Liver (tissue), 3 donors: Measurements from ENCODE around the gene DYNAP.

ENCODE experiments used
- FOXA1 ChIP-seq: IDR thresholded peaks from 2 replicates; pipeline ENCODE4 v1.6.1; 2016; ENCODE audit warnings: antibody characterized with exemption
- FOXA2 ChIP-seq: IDR thresholded peaks from 2 replicates; pipeline ENCODE4 v1.6.1; 2016; ENCODE audit warnings: antibody characterized with exemption
- RXRA ChIP-seq, 2 donors: IDR thresholded peaks; 2 replicates each; pipeline ENCODE4 v1.6.1; 2017 to 2018; ENCODE audit warnings: antibody characterized with exemption in 2 of 2, mild to moderate bottlenecking in 1 of 2
- TAF1 ChIP-seq: conservative IDR thresholded peaks from 2 replicates; pipeline ENCODE4 v1.6.1; 2016; ENCODE audit warnings: antibody characterized with exemption, mild to moderate bottlenecking
- YY1 ChIP-seq: IDR thresholded peaks from 2 replicates; pipeline ENCODE4 v1.6.1; 2016; ENCODE audit warnings: antibody characterized with exemption, mild to moderate bottlenecking
- TF ChIP-seq, protein P1 (sequence below): fragments of 150-350 bp; IDR thresholded peaks from 2 replicates; pipeline ENCODE4 v1.5.1; 2017; ENCODE audit warnings: improper control_type of control experiment, low read depth, low read length; ENCODE audit not compliant: missing input control
- TF ChIP-seq, protein P2 (sequence below): IDR thresholded peaks from 2 replicates; pipeline ENCODE4 v1.6.1; 2016; ENCODE audit warnings: antibody characterized with exemption
- TF ChIP-seq, protein P3 (sequence below): IDR thresholded peaks from 2 replicates; pipeline ENCODE4 v1.6.1; 2016; ENCODE audit warnings: antibody characterized with exemption
- TF ChIP-seq, protein P4 (sequence below): IDR thresholded peaks from 2 replicates; pipeline ENCODE4 v1.6.1; 2016; ENCODE audit warnings: antibody characterized with exemption, mild to moderate bottlenecking
- TF ChIP-seq, protein P5 (sequence below): IDR thresholded peaks from 2 replicates; pipeline ENCODE4 v1.6.1; 2016; ENCODE audit warnings: antibody characterized with exemption
- donor health status: healthy.
- donor health status: healthy.

DNA sequence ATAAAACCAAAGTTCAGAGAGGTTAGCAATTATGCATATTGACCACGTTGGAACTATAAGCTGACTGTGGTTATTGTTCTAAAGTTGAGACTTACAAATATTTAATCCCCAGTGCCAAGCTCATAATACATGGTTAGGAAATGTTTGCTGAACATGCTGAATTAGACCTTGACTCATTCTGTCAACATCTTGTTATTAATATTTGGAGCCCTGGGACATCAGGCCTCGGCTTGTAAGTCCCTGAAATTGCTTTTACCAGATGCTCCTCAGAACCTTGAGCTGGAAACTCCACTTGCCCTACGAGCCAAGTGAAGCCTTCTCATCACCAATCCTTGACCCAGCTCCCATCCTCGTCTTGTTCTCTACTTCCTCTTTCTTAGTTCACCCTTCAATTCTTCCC, 21.2 kb downstream of the DYNAP start:
- TF ChIP-seq, protein P1, sequence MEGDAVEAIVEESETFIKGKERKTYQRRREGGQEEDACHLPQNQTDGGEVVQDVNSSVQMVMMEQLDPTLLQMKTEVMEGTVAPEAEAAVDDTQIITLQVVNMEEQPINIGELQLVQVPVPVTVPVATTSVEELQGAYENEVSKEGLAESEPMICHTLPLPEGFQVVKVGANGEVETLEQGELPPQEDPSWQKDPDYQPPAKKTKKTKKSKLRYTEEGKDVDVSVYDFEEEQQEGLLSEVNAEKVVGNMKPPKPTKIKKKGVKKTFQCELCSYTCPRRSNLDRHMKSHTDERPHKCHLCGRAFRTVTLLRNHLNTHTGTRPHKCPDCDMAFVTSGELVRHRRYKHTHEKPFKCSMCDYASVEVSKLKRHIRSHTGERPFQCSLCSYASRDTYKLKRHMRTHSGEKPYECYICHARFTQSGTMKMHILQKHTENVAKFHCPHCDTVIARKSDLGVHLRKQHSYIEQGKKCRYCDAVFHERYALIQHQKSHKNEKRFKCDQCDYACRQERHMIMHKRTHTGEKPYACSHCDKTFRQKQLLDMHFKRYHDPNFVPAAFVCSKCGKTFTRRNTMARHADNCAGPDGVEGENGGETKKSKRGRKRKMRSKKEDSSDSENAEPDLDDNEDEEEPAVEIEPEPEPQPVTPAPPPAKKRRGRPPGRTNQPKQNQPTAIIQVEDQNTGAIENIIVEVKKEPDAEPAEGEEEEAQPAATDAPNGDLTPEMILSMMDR = no peak
- no peak for TF ChIP-seq YY1
- TF ChIP-seq, protein P2, sequence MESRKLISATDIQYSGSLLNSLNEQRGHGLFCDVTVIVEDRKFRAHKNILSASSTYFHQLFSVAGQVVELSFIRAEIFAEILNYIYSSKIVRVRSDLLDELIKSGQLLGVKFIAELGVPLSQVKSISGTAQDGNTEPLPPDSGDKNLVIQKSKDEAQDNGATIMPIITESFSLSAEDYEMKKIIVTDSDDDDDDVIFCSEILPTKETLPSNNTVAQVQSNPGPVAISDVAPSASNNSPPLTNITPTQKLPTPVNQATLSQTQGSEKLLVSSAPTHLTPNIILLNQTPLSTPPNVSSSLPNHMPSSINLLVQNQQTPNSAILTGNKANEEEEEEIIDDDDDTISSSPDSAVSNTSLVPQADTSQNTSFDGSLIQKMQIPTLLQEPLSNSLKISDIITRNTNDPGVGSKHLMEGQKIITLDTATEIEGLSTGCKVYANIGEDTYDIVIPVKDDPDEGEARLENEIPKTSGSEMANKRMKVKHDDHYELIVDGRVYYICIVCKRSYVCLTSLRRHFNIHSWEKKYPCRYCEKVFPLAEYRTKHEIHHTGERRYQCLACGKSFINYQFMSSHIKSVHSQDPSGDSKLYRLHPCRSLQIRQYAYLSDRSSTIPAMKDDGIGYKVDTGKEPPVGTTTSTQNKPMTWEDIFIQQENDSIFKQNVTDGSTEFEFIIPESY = no peak
- TF ChIP-seq, protein P3, sequence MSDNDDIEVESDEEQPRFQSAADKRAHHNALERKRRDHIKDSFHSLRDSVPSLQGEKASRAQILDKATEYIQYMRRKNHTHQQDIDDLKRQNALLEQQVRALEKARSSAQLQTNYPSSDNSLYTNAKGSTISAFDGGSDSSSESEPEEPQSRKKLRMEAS = no peak
- TF ChIP-seq TAF1 = no peak
- TF ChIP-seq FOXA2 = no peak
- TF ChIP-seq RXRA (IDR thresholded peaks at IDR 0.05) = no peak
- TF ChIP-seq, protein P4, sequence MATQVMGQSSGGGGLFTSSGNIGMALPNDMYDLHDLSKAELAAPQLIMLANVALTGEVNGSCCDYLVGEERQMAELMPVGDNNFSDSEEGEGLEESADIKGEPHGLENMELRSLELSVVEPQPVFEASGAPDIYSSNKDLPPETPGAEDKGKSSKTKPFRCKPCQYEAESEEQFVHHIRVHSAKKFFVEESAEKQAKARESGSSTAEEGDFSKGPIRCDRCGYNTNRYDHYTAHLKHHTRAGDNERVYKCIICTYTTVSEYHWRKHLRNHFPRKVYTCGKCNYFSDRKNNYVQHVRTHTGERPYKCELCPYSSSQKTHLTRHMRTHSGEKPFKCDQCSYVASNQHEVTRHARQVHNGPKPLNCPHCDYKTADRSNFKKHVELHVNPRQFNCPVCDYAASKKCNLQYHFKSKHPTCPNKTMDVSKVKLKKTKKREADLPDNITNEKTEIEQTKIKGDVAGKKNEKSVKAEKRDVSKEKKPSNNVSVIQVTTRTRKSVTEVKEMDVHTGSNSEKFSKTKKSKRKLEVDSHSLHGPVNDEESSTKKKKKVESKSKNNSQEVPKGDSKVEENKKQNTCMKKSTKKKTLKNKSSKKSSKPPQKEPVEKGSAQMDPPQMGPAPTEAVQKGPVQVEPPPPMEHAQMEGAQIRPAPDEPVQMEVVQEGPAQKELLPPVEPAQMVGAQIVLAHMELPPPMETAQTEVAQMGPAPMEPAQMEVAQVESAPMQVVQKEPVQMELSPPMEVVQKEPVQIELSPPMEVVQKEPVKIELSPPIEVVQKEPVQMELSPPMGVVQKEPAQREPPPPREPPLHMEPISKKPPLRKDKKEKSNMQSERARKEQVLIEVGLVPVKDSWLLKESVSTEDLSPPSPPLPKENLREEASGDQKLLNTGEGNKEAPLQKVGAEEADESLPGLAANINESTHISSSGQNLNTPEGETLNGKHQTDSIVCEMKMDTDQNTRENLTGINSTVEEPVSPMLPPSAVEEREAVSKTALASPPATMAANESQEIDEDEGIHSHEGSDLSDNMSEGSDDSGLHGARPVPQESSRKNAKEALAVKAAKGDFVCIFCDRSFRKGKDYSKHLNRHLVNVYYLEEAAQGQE = no peak
- TF ChIP-seq, protein P5, sequence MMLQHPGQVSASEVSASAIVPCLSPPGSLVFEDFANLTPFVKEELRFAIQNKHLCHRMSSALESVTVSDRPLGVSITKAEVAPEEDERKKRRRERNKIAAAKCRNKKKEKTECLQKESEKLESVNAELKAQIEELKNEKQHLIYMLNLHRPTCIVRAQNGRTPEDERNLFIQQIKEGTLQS = no peak
- TF ChIP-seq FOXA1 = no peak
